Memory B cell (primary cell): ENCODE measurements around the gene MRPL4.

Experiments
- ATAC-seq: fragments of 150-1000 bp; cut with Tn5 transposase; 2 replicates; pipeline ENCODE4 v1.10.0; 2021; ENCODE audit warnings: low read depth, mild to moderate bottlenecking, moderate library complexity
- DNase-seq, 2 donors: peaks; one replicate each; pipeline ENCODE4 v3.0.0; 2022; ENCODE audit warnings: low spot score in 2 of 2
- H3K27ac Mint-ChIP-seq: one replicate; pipeline ENCODE4 v1.8.0; 2022; ENCODE audit warnings: mild to moderate bottlenecking, moderate library complexity, mixed read lengths
- H3K27me3 Mint-ChIP-seq: one replicate; pipeline ENCODE4 v1.8.0; 2022; ENCODE audit warnings: mixed read lengths
- H3K36me3 Mint-ChIP-seq: one replicate; pipeline ENCODE4 v1.8.0; 2022; ENCODE audit warnings: mild to moderate bottlenecking, mixed read lengths
- H3K4me1 Mint-ChIP-seq: one replicate; pipeline ENCODE4 v1.8.0; 2022; ENCODE audit warnings: mixed read lengths
- H3K4me3 Mint-ChIP-seq: one replicate; pipeline ENCODE4 v1.8.0; 2022; ENCODE audit warnings: mild to moderate bottlenecking, moderate library complexity, mixed read lengths
- H3K9me3 Mint-ChIP-seq: one replicate; pipeline ENCODE4 v1.8.0; 2022; ENCODE audit warnings: mixed read lengths

Gene MRPL4

GRCh38 chr19:10292206-10292788 is 40.3 kb downstream of the MRPL4 start:
- Mint-ChIP-seq H3K27me3 (peaks cover 27% of the 10 kb centered on the region), H3K9me3 (no peaks in the 10 kb centered on the region), H3K27ac (peak overlapping the region; percentile 85), H3K36me3 (no peaks in the 10 kb centered on the region), H3K4me3 (peak overlapping the region; percentile 81), H3K4me1 (peaks cover 39% of the 10 kb centered on the region)
- DNase-seq (peak; percentile 45 to 68), ATAC-seq (peak; percentile 31)

GRCh38 chr19:10292789-10293636 is 41.0 kb downstream of the MRPL4 start:
- H3K4me1 Mint-ChIP-seq: peaks cover 35% of the 10 kb centered on the region

GRCh38 chr19:10293637-10294367 is 41.8 kb downstream of the MRPL4 start:
- H3K36me3 Mint-ChIP-seq: no peaks in the 10 kb centered on the region
- peaks cover 31% of the 10 kb centered on the region for H3K4me1 Mint-ChIP-seq
- peak overlapping the region; percentile 68 for H3K27ac Mint-ChIP-seq
- no peak for DNase-seq
- ATAC-seq: no peak
- no peak overlapping the region for H3K4me3 Mint-ChIP-seq
- H3K9me3 Mint-ChIP-seq: no peaks in the 10 kb centered on the region
- peaks cover 22% of the 10 kb centered on the region for H3K27me3 Mint-ChIP-seq

More at GRCh38 chr19:10292789-10293636, 41.0 kb downstream of the MRPL4 start:
- H3K27ac Mint-ChIP-seq: peak overlapping the region; percentile 68
- H3K36me3 Mint-ChIP-seq: no peaks in the 10 kb centered on the region
- DNase-seq (no peak), ATAC-seq (no peak)
- no peaks in the 10 kb centered on the region for H3K9me3 Mint-ChIP-seq
- H3K27me3 Mint-ChIP-seq: peaks cover 24% of the 10 kb centered on the region
- peak overlapping the region; percentile 33 for H3K4me3 Mint-ChIP-seq

- Mint-ChIP-seq H3K4me3 (peak overlapping the region; percentile 47), H3K27ac (no peak overlapping the region), H3K27me3 (peaks cover 21% of the 10 kb centered on the region), H3K9me3 (no peaks in the 10 kb centered on the region), H3K4me1 (peaks cover 28% of the 10 kb centered on the region), H3K36me3 (no peaks in the 10 kb centered on the region)
- ATAC-seq (no peak), DNase-seq (no peak)
These were observed 42.3 kb downstream of the MRPL4 start for GRCh38 chr19:10294368-10294697.

- peak; percentile 65 to 72 for DNase-seq
- H3K27me3 Mint-ChIP-seq: peaks cover 19% of the 10 kb centered on the region
- peak; percentile 75 for ATAC-seq
- H3K9me3 Mint-ChIP-seq: no peaks in the 10 kb centered on the region
- H3K4me3 Mint-ChIP-seq: peak overlapping the region; percentile 80
- H3K27ac Mint-ChIP-seq: peak overlapping the region; percentile 80
- H3K36me3 Mint-ChIP-seq: no peaks in the 10 kb centered on the region
- peaks cover 23% of the 10 kb centered on the region for H3K4me1 Mint-ChIP-seq
These were observed 43.4 kb downstream of the MRPL4 start for GRCh38 chr19:10295305-10295846.

GRCh38 chr19:10295847-10296591 is 44.0 kb downstream of the MRPL4 start:
- Mint-ChIP-seq H3K27me3 (peaks cover 15% of the 10 kb centered on the region), H3K27ac (peak overlapping the region; percentile 80), H3K9me3 (no peaks in the 10 kb centered on the region), H3K4me3 (peak overlapping the region; percentile 80), H3K4me1 (peaks cover 18% of the 10 kb centered on the region), H3K36me3 (no peaks in the 10 kb centered on the region)
- DNase-seq (no peak), ATAC-seq (no peak)

- Mint-ChIP-seq H3K4me1 (peaks cover 5% of the 10 kb centered on the region), H3K27ac (no peak overlapping the region), H3K27me3 (peaks cover 4% of the 10 kb centered on the region), H3K9me3 (no peaks in the 10 kb centered on the region), H3K36me3 (no peaks in the 10 kb centered on the region), H3K4me3 (no peak overlapping the region)
- ATAC-seq (no peak), DNase-seq (no peak)
These were observed 47.8 kb downstream of the MRPL4 start for GRCh38 chr19:10299545-10300458.

GRCh38 chr19:10305139-10305806 is 53.3 kb downstream of the MRPL4 start:
- H3K36me3 Mint-ChIP-seq: peaks cover 6% of the 10 kb centered on the region
- H3K27me3 Mint-ChIP-seq: no peaks in the 10 kb centered on the region
- no peaks in the 10 kb centered on the region for H3K4me1 Mint-ChIP-seq
- no peak overlapping the region for H3K27ac Mint-ChIP-seq
- H3K9me3 Mint-ChIP-seq: no peaks in the 10 kb centered on the region
- DNase-seq (no peak), ATAC-seq (no peak)
- no peak overlapping the region for H3K4me3 Mint-ChIP-seq

GRCh38 chr19:10306327-10306726 is 54.3 kb downstream of the MRPL4 start:
- Mint-ChIP-seq H3K9me3 (no peaks in the 10 kb centered on the region), H3K4me3 (no peak overlapping the region), H3K27ac (no peak overlapping the region), H3K27me3 (no peaks in the 10 kb centered on the region), H3K36me3 (peaks cover 8% of the 10 kb centered on the region), H3K4me1 (no peaks in the 10 kb centered on the region)
- DNase-seq (no peak), ATAC-seq (no peak)

- H3K27me3 Mint-ChIP-seq: no peaks in the 10 kb centered on the region
- peaks cover 3% of the 10 kb centered on the region for H3K4me1 Mint-ChIP-seq
- peaks cover 14% of the 10 kb centered on the region for H3K36me3 Mint-ChIP-seq
- no peak within 1 kb of the TSS for H3K27ac Mint-ChIP-seq
- no peak for ATAC-seq
- H3K4me3 Mint-ChIP-seq: no peak within 1 kb of the TSS
- no peaks in the 10 kb centered on the region for H3K9me3 Mint-ChIP-seq
- DNase-seq: no peak
These were observed 57.4 kb downstream of the MRPL4 start, which contains the start of gene ZGLP1 for GRCh38 chr19:10309423-10309822. TSS of gene ZGLP1 (minus strand) at chr19:10309815.
